Kidney (tissue), 14 donors: ENCODE data around the gene VPS8. TPM values are rescaled to one million over a fixed set of nuclear protein-coding genes. Genes with fewer than 3 reads are reported as not detected.
A peak's percentile ranks its signal among the peaks of the same experiment; 100 is the strongest.
"Not testable (repeated sequence)": the region's sequence is repeated elsewhere in the genome, so short reads cannot be mapped to it uniquely, and the experiment has no call there.

Source experiments
- DNase-seq, 5 donors: peaks; one replicate each; pipeline ENCODE4 v3.0.0-alpha.2; 2013 to 2020
- FAIRE-seq: peaks from 2 replicates; lab custom pipeline; 2012; peaks lifted over from hg19 to GRCh38; lab: Jason Lieb, UNC
- H3K27ac ChIP-seq, 2 donors: one replicate each; pipeline ENCODE4 v1.7.0; 2013; ENCODE audit warnings: low read depth in 2 of 2, low read length in 2 of 2, inconsistent platforms in 1 of 2
- H3K27me3 ChIP-seq: one replicate; pipeline ENCODE4 v1.7.1; 2013; ENCODE audit warnings: low read length, inconsistent platforms; ENCODE audit not compliant: control insufficient read depth, insufficient read depth
- H3K36me3 ChIP-seq, 3 donors: one replicate each; pipeline versions ENCODE4 v1.7.0 to v1.7.1; 2013; ENCODE audit warnings: low read length in 3 of 3, control low read depth in 1 of 3, inconsistent platforms in 1 of 3; ENCODE audit not compliant: insufficient read depth in 3 of 3, control insufficient read depth in 2 of 3
- H3K4me1 ChIP-seq, 3 donors: one replicate each; pipeline versions ENCODE4 v1.7.0 to v1.7.1; 2013; ENCODE audit warnings: low read length in 3 of 3, inconsistent platforms in 1 of 3, low read depth in 1 of 3; ENCODE audit not compliant: control insufficient read depth in 2 of 3, insufficient read depth in 2 of 3
- H3K4me3 ChIP-seq, 3 donors: one replicate each; pipeline versions ENCODE4 v1.7.0 to v1.8.1; 2013; ENCODE audit warnings: low read length in 3 of 3, control low read depth in 1 of 3, inconsistent platforms in 1 of 3
- H3K9ac ChIP-seq, 3 donors: one replicate each; pipeline versions ENCODE4 v1.7.0 to v1.7.1; 2013; ENCODE audit warnings: low read length in 3 of 3, control low read depth in 1 of 3, inconsistent platforms in 1 of 3
- H3K9me3 ChIP-seq, 3 donors: one replicate each; pipeline versions ENCODE4 v1.7.0 to v1.7.1; 2013; ENCODE audit warnings: low read length in 3 of 3, control low read depth in 1 of 3, inconsistent platforms in 1 of 3; ENCODE audit not compliant: control insufficient read depth in 2 of 3, insufficient read depth in 1 of 3
- intact Hi-C: fragments of 100-400 bp; cut with DNase I; formaldehyde crosslinking; loops from one replicate; pipeline ENCODE4 v1.11.1; 2022
- polyA plus RNA-seq: library from polyadenylated mRNA; stranded (reverse); fragments of 350-450 nt; fragmentation: Illumina TruSeq; extraction: RNeasy Lipid Tissue Mini Kit (QIAGEN cat#74804); gene quantifications from one replicate; pipeline ENCODE4 v1.2.3, GENCODE V29; 2014; ENCODE audit warnings: low read depth, low replicate concordance; ENCODE audit not compliant: insufficient read depth
- total RNA-seq: library from RNA; stranded (reverse); fragmentation: NEBNext Ultra II Directional; extraction: Animal tissue kit (Norgen Biotek cat#: 25700); gene quantifications from one replicate; pipeline ENCODE4 v1.2.1, GENCODE V29; 2021
- TF ChIP-seq, protein P1 (sequence below): IDR thresholded peaks from 3 replicates; pipeline ENCODE4 v1.5.1; 2012; ENCODE audit warnings: mild to moderate bottlenecking, moderate library complexity, borderline replicate concordance; ENCODE audit not compliant: insufficient read depth; ENCODE audit errors: extremely low read depth
- donor health status: control.
- donor health status: control.
- donor health status: control.
- donor health status: control.
- donor health status: control.
- donor health status: DM: yes; HTN: yes; CAD: no.
- donor health status: Normal renal cell carcinoma (clear cell type).

The VPS8 gene
- total and polyA plus RNA-seq, 2 donors from 2014 or later = 10.8 to 55.0 TPM

DNA sequence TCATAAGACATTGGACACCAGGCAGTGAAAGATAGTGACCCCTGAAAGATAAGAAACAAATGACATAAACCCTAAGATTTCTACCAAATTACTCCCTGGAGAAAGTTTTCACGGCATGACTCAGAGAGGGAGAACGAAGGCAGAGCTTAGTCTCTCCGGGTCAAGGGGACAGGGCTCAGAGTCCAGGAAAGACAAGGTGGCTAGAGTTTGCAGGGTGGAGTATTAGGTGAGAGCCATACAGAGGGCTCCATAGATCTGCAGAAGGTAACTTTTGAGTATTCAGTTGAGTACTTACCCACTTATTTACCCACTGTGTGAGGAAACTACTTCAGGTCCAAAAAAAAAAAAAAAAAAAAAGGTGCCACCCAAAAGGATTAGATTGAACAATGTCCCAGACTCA is 197.7 kb downstream of the VPS8 start:
- Histone ChIP-seq H3K9ac (no peak overlapping the region), H3K9me3 (peaks cover 0 to 6% (median 0%) of the 10 kb centered on the region in 3 donors), H3K36me3 (no peaks in the 10 kb centered on the region), H3K4me1 (no peaks in the 10 kb centered on the region), H3K27me3 (no peaks in the 10 kb centered on the region), H3K27ac (no peak overlapping the region), H3K4me3 (no peak overlapping the region)
- intact Hi-C loops = no loop called here
- TF ChIP-seq, protein P1, sequence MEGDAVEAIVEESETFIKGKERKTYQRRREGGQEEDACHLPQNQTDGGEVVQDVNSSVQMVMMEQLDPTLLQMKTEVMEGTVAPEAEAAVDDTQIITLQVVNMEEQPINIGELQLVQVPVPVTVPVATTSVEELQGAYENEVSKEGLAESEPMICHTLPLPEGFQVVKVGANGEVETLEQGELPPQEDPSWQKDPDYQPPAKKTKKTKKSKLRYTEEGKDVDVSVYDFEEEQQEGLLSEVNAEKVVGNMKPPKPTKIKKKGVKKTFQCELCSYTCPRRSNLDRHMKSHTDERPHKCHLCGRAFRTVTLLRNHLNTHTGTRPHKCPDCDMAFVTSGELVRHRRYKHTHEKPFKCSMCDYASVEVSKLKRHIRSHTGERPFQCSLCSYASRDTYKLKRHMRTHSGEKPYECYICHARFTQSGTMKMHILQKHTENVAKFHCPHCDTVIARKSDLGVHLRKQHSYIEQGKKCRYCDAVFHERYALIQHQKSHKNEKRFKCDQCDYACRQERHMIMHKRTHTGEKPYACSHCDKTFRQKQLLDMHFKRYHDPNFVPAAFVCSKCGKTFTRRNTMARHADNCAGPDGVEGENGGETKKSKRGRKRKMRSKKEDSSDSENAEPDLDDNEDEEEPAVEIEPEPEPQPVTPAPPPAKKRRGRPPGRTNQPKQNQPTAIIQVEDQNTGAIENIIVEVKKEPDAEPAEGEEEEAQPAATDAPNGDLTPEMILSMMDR = no peak
- FAIRE-seq = no peak
- no peak for DNase-seq

DNA sequence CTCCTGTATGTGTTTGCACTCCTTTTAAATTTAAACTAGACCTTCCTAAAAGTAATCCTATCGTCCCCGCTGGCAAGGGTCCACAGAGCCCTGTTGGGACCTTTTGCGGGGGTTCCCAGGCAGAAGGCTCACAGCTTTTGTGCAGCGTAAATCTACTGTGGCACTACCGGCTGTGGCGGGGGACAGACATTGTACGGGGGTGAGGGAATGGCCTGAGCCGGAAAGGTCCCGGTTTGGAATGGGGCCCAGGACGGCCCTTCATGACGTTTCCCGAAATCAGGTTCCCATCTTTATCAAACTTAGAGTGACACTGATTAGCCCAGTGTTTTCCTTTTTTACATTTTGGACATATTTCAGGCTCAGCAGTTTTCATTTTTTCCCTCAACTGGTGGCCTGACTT is 205.6 kb downstream of the VPS8 start:
- H3K36me3 ChIP-seq, H3K27ac ChIP-seq, FAIRE-seq, H3K4me1 ChIP-seq, H3K27me3 ChIP-seq, H3K9me3 ChIP-seq, H3K4me3 ChIP-seq, intact Hi-C loops, H3K9ac ChIP-seq: not testable (repeated sequence)
- peak in 1 of 5 donors; percentile 21 for DNase-seq

DNA sequence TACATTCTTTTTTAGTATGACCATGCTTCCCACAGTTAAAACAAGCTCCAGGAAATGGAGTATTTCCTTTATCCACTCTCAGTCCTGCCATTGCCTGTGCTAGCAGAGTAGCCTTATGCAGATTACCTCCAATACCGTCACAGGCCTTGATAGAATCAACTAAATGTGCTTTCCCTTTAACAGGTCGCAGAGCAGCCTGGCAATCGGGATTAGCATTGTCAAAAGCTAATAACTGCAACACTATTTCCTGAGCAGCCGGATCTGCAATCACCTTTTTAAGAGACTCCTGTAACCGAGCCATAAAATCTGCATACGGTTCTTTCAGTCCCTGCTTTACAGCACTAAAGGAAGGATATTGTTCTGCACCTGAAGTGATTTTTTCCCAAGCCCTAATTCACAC is 206.0 kb downstream of the VPS8 start:
- FAIRE-seq, H3K9ac ChIP-seq, H3K4me3 ChIP-seq, H3K27ac ChIP-seq, H3K36me3 ChIP-seq, H3K9me3 ChIP-seq, H3K4me1 ChIP-seq, intact Hi-C loops, H3K27me3 ChIP-seq: not testable (repeated sequence)
- peak in 1 of 5 donors; percentile 14 for DNase-seq

DNA sequence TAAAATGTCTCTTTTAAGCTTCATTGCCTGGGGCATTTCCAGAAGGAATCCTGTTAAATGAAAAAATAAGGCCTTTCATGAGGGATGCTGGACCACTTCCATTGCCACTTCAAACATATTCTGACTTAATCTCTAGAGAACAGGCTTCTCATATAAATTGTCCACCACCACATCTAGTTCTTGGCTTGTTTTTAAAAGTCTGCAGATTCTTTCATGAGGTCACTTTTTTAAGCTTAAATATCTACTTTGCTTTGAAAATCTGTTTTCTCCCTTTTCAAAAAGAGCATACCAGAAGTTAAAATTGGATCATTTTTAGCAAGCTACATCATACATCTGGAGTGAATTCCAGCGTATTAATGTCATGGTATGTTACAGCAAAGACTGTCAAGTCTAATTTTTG is 209.3 kb downstream of the VPS8 start:
- Histone ChIP-seq H3K4me3 (no peak overlapping the region), H3K9me3 (no peaks in the 10 kb centered on the region), H3K4me1 (no peaks in the 10 kb centered on the region), H3K27me3 (no peaks in the 10 kb centered on the region), H3K27ac (no peak overlapping the region), H3K9ac (no peak overlapping the region), H3K36me3 (peaks cover 0 to 7% (median 2%) of the 10 kb centered on the region in 3 donors)
- intact Hi-C loops = no loop called here
- DNase-seq = peak in 1 of 5 donors; percentile 23
- TF ChIP-seq, protein P1 = no peak
- no peak for FAIRE-seq

DNA sequence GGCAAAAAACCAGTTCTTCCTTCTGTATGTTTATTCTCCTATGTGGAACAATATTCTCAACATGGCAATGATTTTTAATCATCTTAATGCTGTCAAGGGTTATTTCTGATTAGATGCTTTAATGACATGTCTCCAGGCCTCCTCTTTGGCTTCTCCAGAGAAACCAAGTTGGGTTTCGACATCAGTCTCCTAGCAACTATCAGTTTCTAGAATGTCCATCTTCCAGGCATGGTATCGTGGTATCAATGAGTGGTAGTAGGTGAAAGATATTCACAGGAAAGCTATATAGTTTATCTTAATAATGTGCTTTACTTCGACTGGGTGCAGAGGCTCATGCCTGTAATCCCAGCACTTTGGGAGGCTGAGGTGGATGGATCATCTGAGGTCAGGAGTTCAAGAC is 212.4 kb downstream of the VPS8 start:
- no peak for FAIRE-seq
- Histone ChIP-seq H3K27me3 (no peaks in the 10 kb centered on the region), H3K9me3 (no peaks in the 10 kb centered on the region), H3K4me1 (no peaks in the 10 kb centered on the region), H3K36me3 (peaks cover 2 to 7% (median 7%) of the 10 kb centered on the region in 3 donors), H3K27ac (no peak overlapping the region), H3K9ac (no peak overlapping the region), H3K4me3 (no peak overlapping the region)
- no peak for DNase-seq
- intact Hi-C loops = no loop called here
- TF ChIP-seq, protein P1 = no peak
